Activated CD8-positive, alpha-beta memory T cell treated with anti-CD3 and anti-CD28 coated beads for 1 hour (primary cell): Measurements from ENCODE around the gene FLVCR2.

Source experiments
- DNase-seq, 2 donors: peaks; one replicate each; pipeline ENCODE4 v3.0.0-alpha.2; 2020; ENCODE audit warnings: low read depth in 1 of 2; ENCODE audit errors: extremely low read depth in 1 of 2

FLVCR2 gene

GRCh38 chr14:75627406-75627805 is 49.0 kb downstream of the FLVCR2 start:
- no peak for DNase-seq

- no peak for DNase-seq
Observed at GRCh38 chr14:75628816-75629215, 50.4 kb downstream of the FLVCR2 start.

DNA sequence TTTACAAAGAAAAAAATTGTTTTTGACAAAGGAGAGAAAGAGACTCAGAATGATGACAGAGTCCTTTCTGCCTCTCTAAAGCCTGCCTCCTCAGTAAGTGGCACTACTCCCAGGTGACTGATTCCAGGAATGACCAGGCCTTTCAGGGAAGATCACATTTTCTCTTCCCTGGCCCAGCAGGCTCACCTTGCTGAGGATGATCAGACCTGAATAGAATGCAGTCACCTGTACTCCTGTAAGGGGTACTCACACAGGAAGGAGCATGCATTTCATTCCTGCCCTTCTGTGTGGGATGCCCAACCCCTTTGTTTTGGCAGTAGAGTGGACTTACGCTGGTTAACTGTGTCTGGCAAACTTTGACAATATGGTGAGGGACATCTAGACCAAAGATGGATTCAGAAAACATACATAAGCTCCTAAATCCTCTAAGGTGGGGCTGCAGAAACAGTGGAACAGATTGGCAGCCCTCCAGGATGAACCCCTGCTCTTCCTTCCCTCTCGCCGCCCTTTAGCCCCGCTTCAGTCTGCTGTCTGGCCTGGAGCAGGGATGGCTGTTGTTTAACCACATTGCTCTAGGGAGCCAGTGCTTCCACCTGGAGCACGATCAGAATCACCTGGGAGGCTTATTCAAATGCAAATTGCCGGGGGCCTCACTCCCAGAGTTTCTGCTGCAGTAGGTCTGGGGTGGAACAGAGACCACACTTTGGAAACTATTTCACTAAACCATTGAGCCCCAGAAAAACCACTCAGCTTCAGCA is 52.5 kb downstream of the FLVCR2 start:
- DNase-seq: no peak

DNA sequence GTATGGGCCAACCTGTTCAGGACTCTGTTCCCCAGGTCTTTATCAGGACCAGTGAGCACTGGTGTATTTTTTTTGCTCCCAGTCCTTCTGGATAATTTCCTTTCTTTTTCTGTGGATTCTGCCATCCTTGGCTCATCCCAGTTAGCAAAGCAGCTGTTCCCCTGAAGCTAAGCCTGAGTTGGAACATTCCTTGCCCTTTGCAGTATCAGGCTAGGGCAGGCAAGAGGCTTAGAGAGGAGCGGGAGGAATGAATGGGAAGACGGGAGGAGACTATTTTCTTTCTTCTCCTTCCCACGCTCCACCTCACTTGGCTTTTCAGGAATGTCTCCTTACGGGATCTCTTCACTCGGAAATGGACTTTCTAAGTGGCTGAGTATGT is 53.0 kb downstream of the FLVCR2 start:
- DNase-seq: no peak

GRCh38 chr14:75634848-75635247 is 56.4 kb downstream of the FLVCR2 start:
- DNase-seq: no peak

DNA sequence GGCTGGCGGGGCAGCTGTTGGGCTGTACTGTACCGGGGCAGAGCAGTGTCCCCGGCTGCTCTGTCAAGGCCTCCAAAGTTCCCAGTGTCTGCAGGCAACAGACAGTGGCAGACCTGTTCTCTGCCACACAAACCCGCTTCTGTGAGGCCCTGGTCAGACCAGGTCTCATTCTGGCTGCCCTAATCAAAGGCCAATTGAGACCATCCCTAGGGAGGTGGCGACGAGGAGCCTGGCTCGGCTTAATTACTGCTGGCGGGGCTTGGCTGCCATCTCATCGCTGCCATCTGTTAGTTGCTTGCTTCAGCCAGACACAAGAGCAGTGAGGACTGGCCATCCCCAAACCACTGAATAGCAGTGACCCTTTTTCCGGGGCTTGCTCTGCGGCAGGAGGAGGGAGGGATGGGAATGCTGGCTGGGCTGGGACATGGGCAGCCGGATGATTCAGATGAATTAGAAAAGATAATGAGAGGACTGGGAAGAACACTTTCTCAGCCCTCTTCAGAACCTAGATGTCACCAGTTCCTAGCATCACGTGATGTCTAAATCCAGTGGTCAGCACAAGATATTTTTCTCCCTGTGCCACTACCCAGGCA is 57.8 kb downstream of the FLVCR2 start:
- DNase-seq: no peak

- DNase-seq: no peak
Observed at GRCh38 chr14:75640876-75641275, 62.5 kb downstream of the FLVCR2 start.

DNA sequence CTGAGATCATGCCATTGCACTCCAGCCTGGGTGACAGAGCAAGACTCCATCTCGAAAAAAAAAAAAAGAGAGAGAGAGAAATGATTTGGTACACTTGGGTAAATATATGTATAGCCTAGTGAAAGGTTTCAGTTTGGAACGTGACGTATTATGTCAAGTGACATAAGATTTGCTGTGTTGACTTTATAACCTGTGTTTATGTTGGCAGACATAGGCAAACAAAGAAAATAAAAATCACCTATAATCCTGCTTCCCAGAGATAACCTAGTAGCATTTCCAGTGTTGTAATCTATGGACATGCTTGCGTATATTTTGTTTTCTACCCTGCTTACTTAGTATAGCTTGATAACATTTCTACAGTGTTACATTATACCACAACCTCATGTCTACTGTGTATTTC is 65.6 kb downstream of the FLVCR2 start:
- DNase-seq: no peak

DNA sequence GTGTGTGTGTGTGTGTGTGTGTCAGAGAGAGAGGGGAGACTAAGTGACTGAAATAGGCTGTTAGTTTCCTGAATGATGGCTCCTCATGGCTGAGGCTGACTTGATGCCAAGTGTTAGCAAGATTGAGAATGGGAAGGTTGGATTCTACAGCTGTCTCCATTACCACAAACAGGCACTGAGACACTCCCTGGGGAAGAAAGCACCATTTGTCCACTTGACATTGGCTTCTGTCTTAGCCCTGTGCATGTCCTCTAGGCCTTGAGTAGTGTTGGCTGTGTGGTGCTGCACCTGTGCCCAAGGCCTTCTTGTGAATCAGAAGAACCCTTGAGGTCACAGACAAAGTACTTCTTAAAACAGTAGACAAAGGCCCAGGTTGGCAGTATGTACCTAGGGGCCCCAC is 66.6 kb downstream of the FLVCR2 start:
- no peak for DNase-seq

DNA sequence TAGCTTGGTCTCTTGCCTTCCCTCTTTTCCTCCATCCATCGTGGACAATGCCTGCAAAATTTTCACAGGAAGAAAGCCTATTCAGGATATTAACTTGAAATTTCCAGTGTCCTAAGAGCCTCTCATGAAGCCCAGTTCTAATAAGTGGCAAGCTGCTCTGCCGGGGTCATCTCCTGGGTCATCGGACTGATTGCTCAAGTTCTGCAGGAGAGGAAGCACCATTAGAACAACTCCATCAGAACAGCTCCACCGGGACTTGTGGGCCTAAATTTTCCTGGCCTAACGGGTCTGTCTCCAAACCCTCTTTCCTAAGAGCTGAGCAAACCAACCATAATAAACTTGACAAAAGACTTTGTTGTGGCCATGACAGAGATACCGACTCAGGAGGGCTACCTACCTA is 68.3 kb downstream of the FLVCR2 start:
- no peak for DNase-seq

DNA sequence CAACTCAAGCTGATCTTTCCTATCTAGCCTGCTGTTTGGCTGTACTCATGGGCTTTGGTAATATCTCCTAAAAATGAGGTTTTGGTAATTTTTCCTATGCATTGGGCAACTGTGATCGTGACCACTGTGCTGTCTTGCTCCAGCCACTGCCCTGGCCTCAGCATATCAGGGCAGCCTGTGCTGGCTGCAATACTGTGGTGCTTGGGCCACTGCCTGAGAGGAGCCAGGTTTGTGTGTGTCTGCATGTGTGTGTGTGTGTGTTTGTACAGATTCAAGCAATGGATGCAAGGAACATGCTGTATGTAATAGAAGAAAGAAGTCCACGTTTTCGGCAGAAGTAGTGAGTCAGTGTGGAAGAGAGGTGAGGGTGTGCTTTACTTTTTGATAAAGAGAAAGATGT is 69.2 kb downstream of the FLVCR2 start:
- DNase-seq: no peak

DNA sequence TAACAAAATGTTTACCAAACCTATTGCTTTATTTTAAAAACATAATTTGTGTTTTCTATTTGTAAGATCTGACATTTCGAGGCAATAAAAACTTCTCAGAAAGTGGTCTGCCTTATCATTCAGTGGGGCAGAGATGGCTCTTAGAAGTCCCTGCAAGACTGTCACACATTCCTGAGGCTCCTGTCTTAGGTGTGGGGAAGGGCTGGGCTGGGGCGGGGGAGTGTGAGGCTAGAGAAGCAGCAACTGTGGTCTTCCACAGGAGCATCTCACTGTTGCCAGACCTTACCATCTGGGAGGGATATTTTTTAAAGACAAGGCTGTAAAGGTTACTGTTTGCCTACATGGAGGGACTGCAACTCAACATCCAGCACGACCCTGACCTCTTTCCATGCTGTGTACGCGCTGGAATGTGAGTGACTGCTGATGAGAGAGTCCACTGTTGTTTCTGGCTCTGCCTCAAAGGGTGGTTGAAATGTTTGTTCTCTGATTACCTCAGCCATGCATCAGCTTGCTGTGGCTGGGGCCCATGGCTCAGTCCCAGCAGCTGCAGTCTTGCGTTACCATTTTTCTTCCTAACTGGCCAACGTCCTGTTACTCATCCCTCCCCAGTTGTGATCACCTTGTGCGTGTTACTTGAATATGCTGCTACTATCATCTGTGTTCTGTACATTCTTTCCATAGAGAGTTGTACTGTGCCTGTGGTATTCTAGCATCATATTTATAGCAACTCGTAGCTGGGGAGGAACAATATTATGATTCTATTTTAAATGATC is 69.8 kb downstream of the FLVCR2 start:
- DNase-seq: no peak

- DNase-seq: no peak
Observed at GRCh38 chr14:75649337-75649736, 70.9 kb downstream of the FLVCR2 start.

DNA sequence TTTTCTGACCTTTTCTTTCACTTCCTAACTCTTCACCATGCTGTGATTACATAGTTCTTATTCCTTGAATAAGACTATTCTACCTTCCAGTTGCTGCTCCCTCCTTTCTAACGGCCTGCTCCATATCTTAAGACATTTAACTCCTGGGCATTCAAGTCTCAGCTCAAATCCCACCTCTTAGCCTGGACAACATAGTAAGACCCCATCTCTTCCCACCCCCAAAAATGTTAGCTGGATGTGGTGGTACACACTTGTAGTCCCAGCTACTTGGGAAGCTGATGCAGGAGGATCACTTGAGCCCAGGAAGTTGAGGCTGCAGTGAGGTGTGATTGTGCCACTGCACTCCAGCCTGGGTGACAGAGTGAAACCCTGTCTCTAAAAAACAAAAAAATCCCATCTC is 71.4 kb downstream of the FLVCR2 start:
- no peak for DNase-seq

- DNase-seq: no peak
Observed at GRCh38 chr14:75650253-75651058, 72.0 kb downstream of the FLVCR2 start.

- DNase-seq: no peak
Observed at GRCh38 chr14:75653563-75653962, 75.1 kb downstream of the FLVCR2 start.

DNA sequence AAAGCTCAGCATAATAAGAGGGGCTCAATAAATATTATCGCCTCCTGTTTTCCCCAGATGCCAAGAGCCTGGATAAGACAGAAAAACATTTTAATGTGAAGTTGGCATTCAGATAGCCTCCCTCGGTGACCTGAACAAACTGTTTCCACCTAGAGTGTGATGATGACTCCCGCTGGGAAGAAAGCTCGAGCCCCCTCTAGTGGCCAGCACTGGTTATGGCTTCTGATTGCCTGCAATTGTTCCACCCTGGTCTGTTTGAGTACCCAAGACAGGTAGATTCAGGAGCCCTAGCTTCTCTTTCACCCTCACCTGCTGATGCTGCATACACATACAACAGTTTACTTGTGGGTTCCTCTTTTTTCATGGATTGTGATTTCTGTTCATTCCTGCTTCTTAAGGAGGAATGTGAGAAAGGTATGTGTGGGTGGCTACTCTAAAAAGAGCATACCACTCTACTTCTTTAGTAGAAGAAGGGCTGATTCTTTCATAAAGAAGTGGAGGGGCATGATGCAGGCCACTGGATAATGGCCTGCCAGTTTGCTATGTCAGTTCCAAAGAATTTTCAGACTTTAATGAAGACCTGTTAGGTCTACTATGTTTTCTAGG is 75.8 kb downstream of the FLVCR2 start:
- peak; percentile 43 to 72 for DNase-seq

GRCh38 chr14:75655235-75655634 is 76.8 kb downstream of the FLVCR2 start:
- DNase-seq: no peak

GRCh38 chr14:75657331-75657730 is 78.9 kb downstream of the FLVCR2 start:
- no peak for DNase-seq

GRCh38 chr14:75658957-75659356 is 80.5 kb downstream of the FLVCR2 start:
- DNase-seq: no peak

- no peak for DNase-seq
Observed at GRCh38 chr14:75660238-75660629, 81.8 kb downstream of the FLVCR2 start.
